HG03175 (cell line): ENCODE results near the gene TMEM121.
A peak's percentile ranks its signal among the peaks of the same experiment; 100 is the strongest.

Source experiments
- ATAC-seq: cut with Tn5 transposase; IDR thresholded peaks from one replicate; pipeline ENCODE4 v1.9.1; 2021; ENCODE audit warnings: mild to moderate bottlenecking, moderate library complexity; ENCODE audit not compliant: unreplicated experiment

Gene TMEM121

DNA sequence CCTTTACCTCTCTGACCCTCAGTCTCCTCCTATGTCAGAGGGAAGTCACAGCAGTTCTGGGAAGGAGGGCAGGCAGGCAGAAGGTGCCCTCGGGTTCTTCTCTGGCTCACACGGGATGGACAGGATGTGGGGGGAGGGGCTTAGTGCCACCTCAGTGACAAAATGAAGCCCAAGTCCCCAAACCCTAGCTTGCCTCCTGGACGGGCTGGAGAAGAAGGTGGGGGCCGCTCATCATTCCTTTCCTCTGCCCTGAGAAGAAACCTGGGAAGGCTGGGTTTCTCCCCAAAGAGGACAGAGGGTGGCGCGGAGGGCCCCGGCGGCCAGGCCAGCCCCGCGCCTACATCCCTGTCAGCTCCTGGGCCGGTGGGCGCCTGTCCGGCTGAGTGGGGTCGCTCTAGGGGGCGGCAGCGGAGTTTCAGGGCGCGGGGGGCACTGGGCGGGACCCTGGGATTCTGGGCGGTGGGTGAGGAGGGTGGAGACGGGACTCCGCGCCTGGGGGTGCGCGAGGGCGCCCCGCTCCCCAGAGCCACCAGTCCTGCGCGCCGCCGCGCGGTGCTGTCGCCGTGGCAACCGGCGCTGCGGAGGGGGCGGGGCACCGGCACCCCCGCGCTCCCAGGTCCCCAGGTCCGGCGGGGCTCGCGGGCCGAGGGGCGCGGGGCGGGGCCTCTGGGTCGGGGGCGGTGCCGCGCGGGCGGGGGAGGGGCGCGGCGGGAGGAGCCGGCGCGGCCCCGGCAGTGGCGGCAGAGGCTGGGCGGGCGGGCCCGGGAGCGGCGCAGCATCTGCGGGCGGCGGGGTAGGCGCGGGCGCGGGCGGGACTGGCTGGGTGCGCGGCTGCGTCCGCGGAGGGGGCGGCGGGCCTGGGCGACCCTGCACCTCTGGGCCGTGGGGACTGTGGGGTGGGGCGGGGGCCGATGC lies at the start of gene TMEM121:
TMEM121 (plus strand) TSS at position 723 of the 915 bp plus-strand sequence. CDS start 2,252 bp downstream, outside the sequence.
- ATAC-seq: no peak

DNA sequence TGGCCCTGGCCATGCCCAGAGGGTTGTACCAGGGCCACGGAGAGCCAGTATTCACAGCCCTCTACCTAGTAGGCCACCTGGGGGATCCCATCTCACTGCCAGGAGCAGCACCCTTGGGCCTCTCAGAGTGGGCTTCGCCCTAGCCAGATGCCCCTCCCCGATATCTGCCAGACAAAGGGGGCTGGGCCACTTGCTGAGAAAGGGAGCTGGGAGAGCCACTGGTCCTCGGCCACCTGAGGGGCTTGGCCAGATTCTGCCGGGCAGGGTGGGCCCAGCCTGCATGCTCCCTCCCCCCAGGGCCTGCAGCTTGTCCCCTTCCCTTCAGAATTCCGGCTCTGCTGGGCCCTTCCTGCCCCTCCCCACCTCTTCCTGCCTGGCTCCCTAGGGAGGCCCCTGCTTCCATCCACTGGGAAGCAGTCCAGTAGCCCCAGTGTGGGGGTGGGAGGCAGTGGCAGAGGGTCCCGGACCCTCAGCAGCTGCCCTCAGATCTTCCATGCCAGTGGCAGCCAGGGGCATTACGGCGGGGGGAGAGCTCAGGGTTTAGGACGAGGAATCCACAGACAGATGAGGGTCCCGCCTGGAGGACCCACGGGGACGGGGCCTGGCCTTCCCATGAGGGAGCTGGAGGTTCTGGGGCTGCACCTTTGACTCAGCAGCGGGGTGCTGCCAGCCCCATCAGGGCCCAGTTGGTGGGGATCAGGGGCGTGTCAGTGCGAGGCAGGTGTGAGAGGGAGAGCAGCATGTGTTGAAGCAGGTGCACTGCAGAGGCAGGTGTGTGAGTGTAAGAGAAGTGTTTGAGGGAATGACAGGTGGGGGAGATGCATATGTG lies 49.3 kb upstream of the TMEM121 start:
- no peak for ATAC-seq

DNA sequence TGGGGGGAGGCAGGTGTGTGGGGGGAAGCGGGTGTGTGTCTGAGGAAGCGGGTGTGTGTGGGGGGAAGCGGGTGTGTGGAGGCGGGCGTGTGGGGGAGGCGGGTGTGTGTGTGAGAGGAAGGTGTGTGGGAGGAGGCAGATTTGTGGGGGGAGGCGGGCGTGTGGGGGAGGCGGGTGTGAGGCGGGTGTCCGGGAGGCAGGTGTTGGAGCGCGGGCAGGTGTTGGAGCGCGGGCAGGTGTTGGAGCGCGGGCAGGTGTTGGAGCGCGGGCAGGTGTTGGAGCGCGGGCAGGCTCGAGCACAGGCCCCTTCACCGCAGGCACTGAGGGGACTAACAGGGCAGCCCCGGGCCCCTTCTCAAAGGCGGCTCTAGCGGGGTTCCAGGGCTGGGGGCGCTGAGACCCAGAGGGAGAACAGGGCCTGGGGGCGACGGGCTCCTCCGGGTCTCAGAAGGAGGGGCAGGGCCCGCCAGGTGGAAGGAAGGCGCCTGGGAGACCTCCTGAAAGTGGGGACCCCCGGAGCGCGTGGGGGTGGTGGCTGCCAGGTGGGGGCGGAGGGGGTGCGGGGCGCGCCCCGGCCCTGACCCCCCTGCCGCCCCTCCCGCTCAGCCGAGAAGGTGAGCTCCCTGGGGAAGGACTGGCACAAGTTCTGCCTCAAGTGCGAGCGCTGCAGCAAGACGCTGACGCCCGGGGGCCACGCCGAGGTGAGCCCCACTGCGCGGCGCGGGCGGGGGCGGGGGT lies 48.6 kb upstream of the TMEM121 start:
- ATAC-seq: no peak

DNA sequence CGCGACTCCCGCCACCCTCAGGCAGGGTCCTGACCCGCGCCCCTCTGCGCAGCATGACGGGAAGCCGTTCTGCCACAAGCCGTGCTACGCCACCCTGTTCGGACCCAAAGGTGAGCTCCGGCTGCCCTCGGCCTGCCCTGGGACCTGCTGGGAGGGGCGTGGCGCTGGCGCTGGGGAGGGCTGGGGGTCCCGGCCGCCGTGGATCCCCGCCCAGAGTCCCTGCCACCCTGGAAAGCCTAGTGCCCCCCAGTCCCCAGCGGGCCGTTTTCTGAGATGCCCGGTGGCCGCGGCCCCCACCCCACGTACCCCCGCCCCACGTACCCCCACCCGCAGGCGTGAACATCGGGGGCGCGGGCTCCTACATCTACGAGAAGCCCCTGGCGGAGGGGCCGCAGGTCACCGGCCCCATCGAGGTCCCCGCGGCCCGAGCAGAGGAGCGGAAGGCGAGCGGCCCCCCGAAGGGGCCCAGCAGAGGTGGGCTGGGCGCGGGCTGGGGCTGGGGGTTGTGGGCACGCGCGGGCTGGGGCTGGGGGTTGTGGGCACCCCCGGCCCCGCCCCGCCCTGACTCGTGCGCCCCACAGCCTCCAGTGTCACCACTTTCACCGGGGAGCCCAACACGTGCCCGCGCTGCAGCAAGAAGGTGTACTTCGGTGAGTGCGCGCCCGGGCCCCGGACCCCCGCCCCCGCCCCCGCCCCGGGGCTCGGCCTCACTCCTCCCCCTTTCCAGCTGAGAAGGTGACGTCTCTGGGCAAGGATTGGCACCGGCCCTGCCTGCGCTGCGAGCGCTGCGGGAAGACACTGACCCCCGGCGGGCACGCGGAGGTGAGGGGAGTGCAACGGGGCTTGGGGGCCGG lies 47.8 kb upstream of the TMEM121 start:
- no peak for ATAC-seq

DNA sequence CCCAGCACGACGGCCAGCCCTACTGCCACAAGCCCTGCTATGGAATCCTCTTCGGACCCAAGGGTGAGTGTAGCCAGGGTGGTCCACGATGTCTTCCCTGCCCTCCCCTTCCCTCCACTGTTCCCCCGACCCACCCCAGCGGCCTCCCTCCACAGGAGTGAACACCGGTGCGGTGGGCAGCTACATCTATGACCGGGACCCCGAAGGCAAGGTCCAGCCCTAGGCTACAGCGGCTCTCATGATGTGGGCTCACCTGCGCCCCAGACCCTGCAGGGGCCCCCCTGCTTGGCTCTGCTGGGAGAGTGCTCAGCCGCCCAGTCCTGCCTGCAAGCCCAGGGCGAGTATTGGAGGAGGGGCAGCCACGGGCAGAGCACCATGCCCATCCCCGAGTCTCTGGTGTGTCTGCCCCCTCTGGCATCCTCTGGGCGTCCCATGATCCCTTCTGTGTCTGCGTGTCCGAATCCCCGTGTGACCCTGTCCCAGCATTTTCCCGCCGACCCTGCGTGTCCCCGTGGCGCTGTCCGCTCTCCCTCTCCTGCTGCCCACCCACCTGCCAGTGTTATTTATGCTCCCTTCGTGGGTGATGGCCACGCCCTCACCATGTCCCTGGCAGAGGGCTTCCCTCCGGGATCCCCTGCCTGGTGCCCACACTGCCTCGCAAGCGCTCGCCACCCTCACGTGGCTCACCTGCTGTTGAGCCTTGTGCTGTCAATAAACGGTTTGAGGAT lies 46.8 kb upstream of the TMEM121 start:
- no peak for ATAC-seq

DNA sequence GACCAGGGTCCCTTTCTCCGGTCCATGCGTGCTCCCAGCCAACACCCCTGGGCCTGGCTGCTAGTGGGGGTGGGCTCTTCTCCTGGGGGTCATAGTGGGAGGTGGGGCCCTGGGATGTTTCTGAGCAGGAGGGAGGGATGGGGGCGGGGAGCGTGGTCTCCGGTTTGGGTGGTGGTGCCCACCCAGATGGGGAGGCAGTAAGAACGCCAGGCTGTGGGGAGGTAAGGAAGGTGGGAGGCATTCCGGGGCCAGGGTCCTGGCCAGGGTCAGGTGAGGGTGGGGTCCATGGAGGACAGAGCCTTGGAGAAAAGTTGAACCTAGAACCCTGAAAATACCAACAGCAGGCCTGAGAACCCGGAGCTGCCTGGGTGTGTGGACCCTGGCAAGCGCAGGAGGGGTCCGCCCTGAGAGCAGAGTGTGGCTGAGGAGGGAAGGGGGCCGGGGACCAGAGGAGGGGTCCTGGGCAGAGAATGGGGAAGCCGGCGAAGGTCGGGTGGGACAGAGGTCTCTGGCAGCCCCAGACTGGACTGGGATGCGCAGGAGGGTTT lies 46.1 kb upstream of the TMEM121 start:
- no peak for ATAC-seq

DNA sequence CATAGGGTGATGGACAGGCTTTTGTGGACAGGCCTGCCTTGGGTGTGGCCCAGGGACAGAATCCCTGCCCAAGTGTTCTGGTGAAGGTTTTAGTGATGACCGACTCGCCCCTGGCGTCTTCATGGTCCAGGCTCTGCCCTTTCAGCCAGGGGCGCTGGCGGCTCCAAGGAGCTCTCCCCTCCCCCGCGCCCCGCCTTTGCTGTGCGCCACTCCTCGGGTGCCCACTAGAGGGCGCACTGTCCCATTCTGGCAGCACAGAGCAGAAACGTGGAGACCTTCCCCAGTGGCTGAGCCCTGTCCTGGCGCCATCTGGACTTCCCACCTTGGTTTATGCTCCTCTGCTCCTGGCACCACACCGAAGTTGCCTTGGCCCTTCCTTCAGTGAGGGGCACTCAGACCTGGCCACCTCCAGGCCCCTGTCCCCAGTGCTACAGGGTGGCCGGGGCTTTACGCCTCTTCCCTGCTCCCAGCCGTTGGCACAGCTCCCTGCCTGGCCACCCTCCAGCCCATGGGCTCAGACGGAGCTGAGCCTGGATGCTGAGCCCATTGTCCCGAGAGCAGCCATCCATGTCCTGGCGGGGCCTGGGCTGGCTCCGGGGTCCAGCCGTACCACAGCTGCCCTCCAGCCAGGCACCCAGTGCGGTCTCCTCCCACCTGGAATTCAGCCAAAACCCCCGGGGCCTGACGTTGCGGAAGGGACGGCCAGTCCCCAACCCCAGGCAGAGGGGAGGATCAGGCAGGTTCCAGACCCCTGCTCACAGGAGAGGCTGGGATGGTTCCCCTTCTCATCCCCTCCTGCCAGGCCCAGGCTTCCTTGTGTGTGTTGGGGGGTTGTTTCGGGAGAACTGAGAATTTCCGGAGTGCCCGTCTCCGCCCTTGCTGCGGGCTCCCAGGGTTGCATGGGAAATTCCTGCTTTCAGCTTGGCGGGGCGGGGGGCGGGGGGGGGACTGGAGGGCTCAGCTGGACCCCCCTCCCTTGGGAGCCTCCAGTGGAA lies 45.3 kb upstream of the TMEM121 start:
- ATAC-seq: peak; percentile 53

DNA sequence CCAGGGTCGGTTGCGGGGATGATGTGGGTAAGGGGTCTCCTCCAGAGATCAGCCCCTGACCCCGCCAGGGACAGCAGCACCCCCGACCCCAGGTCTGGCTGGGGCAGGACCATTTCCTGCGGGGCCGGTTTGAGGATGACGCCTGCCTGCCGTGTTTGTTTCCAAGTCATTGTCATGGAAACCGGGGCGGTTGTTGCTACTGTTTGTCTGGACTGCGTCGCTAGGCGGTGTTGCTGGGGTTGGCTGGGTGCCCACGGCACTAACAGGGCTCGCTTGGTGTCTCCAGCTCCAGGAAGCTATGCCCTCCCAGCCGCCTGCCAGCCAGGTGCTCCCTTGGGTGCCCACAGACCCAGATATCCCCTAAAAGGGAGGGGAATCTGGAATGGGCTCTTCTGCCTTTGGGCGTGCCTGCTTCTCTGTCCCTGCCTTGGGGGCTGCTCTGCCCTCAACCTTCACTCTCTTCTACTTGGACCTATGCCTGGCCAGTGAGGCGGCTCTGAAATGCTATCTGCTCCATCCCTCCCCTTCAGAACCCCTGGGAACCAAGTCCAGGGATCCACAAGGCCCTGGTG lies 44.4 kb upstream of the TMEM121 start:
- peak; percentile 60 for ATAC-seq

DNA sequence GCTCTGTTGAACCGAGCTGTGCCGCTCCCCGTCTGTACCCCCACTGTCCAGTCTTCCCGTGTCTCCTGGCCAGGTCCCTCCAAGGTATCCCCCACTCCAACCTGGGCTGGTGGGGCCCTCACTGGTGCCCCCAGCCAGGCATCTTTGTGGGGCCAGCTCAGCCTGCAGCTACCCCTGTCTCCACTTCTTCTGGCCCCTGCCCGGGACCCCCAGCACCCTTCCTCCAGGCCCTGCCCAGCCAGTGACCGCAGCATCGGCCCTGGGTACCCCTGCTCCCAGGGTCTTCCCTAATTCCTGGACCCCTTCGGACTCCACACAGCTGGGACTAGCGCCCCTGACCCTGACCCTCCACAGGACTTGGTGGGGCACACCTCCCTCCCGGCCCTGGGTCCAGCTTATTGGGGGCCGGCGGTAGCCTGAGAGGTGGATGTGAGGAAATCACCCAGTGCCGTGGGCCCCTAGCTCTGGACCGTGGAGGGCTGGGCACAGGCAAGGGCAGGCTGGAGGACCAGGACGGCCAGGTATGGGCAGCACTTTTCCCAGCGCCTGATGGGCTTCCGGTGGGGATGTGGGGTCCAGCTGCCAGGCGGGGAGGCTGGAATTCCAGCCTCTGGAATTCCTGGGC lies 43.8 kb upstream of the TMEM121 start:
- no peak for ATAC-seq

DNA sequence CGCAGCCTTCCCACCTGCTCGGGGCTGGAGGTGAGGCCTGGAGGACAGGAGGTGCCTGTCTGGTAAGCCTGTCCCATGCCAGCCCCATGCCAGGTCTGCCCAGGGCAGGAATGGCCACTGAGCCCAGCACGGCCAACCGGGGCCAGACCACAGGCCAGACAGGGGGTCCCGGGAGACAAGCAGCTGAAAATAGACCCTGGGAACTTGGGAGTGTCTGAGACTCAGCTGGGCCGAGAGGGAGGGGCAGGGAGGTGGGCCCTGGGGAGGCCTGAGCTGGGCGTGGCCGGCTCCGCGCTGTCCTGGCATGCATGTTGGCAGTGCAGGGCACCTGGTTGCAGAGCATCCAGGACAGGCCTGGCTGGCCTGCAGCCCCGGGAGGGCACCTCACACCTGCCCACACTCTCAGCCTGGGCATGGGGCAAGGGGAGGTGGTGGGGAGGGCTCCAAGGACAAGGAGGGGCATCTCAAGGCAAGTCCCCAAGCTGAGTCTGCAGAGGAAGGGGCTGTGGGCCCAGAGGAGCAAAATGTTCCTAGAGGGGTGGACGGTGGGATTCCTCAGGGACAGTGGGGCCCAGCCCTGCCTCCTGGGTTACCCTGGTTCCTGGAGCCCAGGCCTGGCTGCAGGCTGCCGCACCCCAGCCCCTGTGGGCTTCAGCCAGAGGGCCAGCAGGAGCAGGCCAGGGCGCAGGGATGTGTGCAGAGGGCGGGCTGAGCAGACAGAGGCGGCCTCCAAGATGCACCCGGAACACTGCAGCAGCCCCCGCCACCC lies 42.9 kb upstream of the TMEM121 start:
- no peak for ATAC-seq

DNA sequence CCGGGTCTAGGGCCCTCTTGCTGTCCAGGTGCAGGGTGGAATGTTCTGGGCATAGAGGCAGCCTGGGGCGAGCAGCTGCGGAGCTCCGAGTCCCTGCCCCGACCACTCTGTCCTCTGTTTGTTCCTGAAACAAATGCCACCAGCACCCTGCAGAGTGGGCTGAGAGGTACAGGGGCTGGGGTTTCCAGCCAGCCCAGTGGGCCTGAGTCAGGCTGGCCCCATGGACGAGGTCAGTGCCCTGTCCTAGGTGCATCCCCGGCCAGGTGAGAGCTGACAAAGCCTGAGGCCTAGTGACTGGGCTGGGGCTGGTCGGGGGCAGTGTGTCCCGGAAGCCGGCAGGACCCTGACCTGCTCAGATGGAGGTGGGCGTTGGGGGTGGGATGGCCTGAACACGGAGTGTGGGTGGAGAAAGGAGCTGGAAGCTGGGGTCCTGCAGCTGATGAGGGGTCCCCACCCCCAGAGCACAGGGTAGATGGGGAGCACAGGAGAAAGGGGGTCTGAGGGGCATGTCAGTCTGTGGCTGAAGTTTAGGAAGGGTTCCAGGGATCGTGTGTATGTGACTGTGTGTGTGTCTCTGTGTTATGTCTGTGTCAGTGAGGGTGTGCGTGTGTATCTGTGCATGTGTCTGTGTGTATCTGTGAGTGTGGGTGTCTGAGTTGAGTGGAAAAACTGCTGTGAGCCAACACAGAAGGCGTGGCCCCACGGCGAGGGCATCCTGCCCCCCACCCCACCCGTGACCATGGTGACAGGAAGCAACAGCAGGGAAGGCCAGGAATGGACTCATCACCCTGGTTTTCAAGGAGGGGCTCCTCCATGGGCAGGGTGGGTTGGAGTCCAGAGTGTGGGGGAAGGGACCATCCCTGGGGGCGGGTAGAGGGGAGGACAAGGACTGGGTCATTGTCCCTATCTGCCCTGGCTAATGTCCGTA lies 42.0 kb upstream of the TMEM121 start:
- no peak for ATAC-seq

DNA sequence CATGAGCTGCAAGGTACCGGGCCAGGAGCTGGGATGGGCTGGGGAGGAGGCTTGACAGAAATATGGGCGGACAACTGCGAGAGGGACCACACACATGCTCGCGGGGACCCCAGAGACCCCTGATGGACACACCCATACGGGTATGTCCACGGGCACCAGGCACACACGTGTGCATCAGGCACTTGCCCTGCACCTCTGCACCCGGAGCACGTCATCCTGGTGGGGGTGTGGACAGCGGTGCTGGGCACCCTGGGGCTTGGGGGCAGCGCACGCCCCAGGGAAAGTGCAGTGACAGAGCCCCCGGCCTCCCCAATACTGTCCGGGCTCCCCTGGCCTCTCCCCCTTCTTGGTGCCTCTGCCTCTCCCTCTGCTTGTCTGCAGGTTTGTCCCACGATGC lies 41.4 kb upstream of the TMEM121 start:
- ATAC-seq: no peak

DNA sequence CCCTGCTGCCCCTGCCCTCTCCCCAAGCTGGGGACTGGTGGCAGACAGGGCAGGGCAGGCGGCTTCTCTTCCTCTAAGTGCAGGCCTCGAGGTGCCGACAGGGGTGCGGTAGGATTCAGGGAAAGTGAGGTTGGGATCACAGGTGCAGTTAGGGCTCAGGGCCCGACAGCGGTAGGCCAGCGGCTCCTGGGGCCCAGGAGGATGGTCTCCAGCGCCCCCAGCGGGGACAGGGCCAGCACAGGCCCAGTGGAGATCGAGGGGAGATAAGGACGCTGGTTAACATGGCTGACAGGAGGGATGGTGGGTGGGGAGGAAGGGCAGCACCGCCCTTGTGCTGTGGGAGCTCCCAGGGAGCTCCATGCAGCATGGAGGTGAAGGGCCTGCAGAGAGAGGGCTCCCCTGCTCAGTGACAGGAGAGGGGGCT lies 40.6 kb upstream of the TMEM121 start:
- no peak for ATAC-seq

DNA sequence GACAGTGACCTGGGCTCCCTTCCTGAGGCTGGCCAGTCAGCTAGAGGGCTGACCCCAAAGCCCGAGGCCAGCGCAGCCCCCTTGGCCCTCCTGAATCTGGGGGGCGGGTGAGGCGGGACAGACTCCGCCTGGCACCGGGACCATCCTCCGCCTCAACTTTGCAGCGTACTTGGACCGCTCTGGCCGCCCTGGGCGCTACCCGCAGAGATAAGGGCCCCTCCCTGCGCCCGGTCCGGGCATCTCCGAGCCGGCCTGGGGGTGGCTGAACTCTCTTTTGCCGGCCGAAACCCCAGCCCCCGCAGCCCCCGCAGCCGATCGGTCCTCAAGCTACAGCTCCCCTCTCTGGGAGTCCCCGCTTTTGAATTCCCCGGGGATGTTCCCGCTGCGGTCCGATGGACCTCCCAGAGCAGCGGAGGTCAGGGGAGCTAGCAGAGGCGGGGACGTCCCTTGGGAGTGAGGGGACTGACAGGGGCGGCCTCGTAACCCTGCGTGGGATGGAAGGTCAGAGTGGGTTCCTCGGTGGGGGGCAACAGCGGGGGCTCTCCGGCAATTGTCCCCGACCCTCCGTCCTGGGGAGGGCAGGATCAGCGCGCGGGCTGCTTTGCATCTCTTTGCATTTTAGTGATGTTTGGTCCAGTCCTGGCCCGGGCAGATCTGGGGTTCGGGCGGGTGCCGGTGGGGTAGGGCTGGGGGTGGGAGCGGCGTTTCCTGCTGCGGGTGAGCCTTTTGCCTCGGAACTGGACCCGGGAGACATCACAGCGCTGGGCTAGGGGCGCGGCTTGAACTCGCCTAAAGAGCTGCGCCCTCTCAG lies 40.0 kb upstream of the TMEM121 start, which contains the start of gene CRIP1:
CRIP1 (plus strand) TSS at position 724 of the 811 bp plus-strand sequence. CDS start 374 bp downstream, outside the sequence.
- no peak for ATAC-seq
